Astrocyte (in vitro differentiated cells and primary cell): ENCODE measurements around the gene AGTR1. TPM values are rescaled to one million over a fixed set of nuclear protein-coding genes. Genes with fewer than 3 reads are reported as not detected.

Experiments
- DNase-seq: peaks from one replicate; pipeline ENCODE4 v3.0.0-alpha.2; 2010; ENCODE audit warnings: low read depth
- FAIRE-seq: peaks from 2 replicates; lab custom pipeline; 2011; peaks lifted over from hg19 to GRCh38; lab: Jason Lieb, UNC
- H2AFZ ChIP-seq: 2 replicates; pipeline ENCODE4 v1.6.0; 2012; ENCODE audit warnings: low read depth, low read length, inconsistent platforms
- H3K27ac ChIP-seq: 2 replicates; pipeline ENCODE4 v1.5.1; 2011; ENCODE audit warnings: low read depth, low read length, inconsistent platforms
- H3K27me3 ChIP-seq: 2 replicates; pipeline ENCODE4 v1.6.0; 2011; ENCODE audit warnings: low read length, inconsistent platforms; ENCODE audit not compliant: insufficient read depth
- H3K36me3 ChIP-seq: 2 replicates; pipeline ENCODE4 v1.5.1; 2011; ENCODE audit warnings: low read length, inconsistent platforms; ENCODE audit not compliant: insufficient read depth
- H3K4me1 ChIP-seq: 2 replicates; pipeline ENCODE4 v1.5.1; 2011; ENCODE audit warnings: low read length, inconsistent platforms; ENCODE audit not compliant: insufficient read depth
- H3K4me2 ChIP-seq: 2 replicates; pipeline ENCODE4 v1.6.0; 2012; ENCODE audit warnings: low read length, inconsistent platforms
- H3K4me3 ChIP-seq: 2 replicates; pipeline ENCODE4 v1.5.1; 2011; ENCODE audit warnings: low read depth, mild to moderate bottlenecking, low read length, inconsistent platforms; ENCODE audit not compliant: insufficient read depth
- H3K79me2 ChIP-seq: 2 replicates; pipeline ENCODE4 v1.6.0; 2012; ENCODE audit warnings: mild to moderate bottlenecking, low read length, inconsistent platforms; ENCODE audit not compliant: insufficient read depth
- H3K9ac ChIP-seq: 2 replicates; pipeline ENCODE4 v1.6.0; 2012; ENCODE audit warnings: mild to moderate bottlenecking, low read length, inconsistent platforms
- H3K9me3 ChIP-seq: 2 replicates; pipeline ENCODE4 v1.5.1; 2012; ENCODE audit warnings: low read depth, mild to moderate bottlenecking, low read length, inconsistent platforms; ENCODE audit not compliant: insufficient read depth
- H4K20me1 ChIP-seq: 2 replicates; pipeline ENCODE4 v1.6.0; 2012; ENCODE audit warnings: low read length, inconsistent platforms; ENCODE audit not compliant: insufficient read depth
- H3K27ac Mint-ChIP-seq: one replicate; pipeline ENCODE4 v1.8.0; 2021; ENCODE audit warnings: mild to moderate bottlenecking, mixed read lengths; ENCODE audit not compliant: unreplicated experiment
- H3K27me3 Mint-ChIP-seq: one replicate; pipeline ENCODE4 v1.8.0; 2021; ENCODE audit warnings: low read depth, mixed read lengths; ENCODE audit not compliant: unreplicated experiment
- H3K36me3 Mint-ChIP-seq: one replicate; pipeline ENCODE4 v1.8.0; 2021; ENCODE audit warnings: low read depth, mixed read lengths; ENCODE audit not compliant: unreplicated experiment
- H3K4me1 Mint-ChIP-seq: one replicate; pipeline ENCODE4 v1.8.0; 2021; ENCODE audit warnings: low read depth, mixed read lengths; ENCODE audit not compliant: unreplicated experiment
- H3K4me3 Mint-ChIP-seq: one replicate; pipeline ENCODE4 v1.8.0; 2021; ENCODE audit warnings: mild to moderate bottlenecking, moderate library complexity, mixed read lengths; ENCODE audit not compliant: unreplicated experiment
- H3K9me3 Mint-ChIP-seq: one replicate; pipeline ENCODE4 v1.8.0; 2021; ENCODE audit warnings: mild to moderate bottlenecking, mixed read lengths; ENCODE audit not compliant: unreplicated experiment
- CTCF ChIP-seq: IDR thresholded peaks from 2 replicates; pipeline ENCODE4 v1.5.1; 2011; ENCODE audit warnings: low read depth, mild to moderate bottlenecking, inconsistent platforms, low read length, moderate library complexity; ENCODE audit not compliant: insufficient read depth
- EZH2 ChIP-seq: IDR thresholded peaks from 2 replicates; pipeline ENCODE4 v1.6.1; 2012; ENCODE audit warnings: mild to moderate bottlenecking, low read length, inconsistent platforms; ENCODE audit not compliant: insufficient read depth
- total RNA-seq: library from RNA; stranded (reverse); gene quantifications from 2 replicates; pipeline ENCODE4 v1.2.1, GENCODE V29; 2021

Gene AGTR1
- total RNA-seq, 1 donor from 2014 or later = 0.61 TPM

GRCh38 chr3:148718982-148719862 is 21.5 kb downstream of the AGTR1 start:
- no peaks in the 10 kb centered on the region for H3K9me3 ChIP-seq
- H4K20me1 ChIP-seq = no peaks in the 10 kb centered on the region
- no peaks in the 10 kb centered on the region for H3K9me3 Mint-ChIP-seq
- no peak overlapping the region for H3K27ac ChIP-seq
- no peak overlapping the region for H3K4me3 ChIP-seq
- H3K36me3 ChIP-seq = no peaks in the 10 kb centered on the region
- H3K4me1 Mint-ChIP-seq = peaks cover 19% of the 10 kb centered on the region
- no peaks in the 10 kb centered on the region for H3K27me3 Mint-ChIP-seq
- no peak overlapping the region for H2AFZ ChIP-seq
- DNase-seq (no peak), FAIRE-seq (no peak)
- no peaks in the 10 kb centered on the region for H3K4me1 ChIP-seq
- no peak for TF ChIP-seq EZH2
- peak; percentile 42 for TF ChIP-seq CTCF
- no peak overlapping the region for H3K27ac Mint-ChIP-seq
- H3K36me3 Mint-ChIP-seq = no peaks in the 10 kb centered on the region
- H3K9ac ChIP-seq = no peak overlapping the region
- no peak overlapping the region for H3K4me2 ChIP-seq
- no peaks in the 10 kb centered on the region for H3K79me2 ChIP-seq
- no peaks in the 10 kb centered on the region for H3K27me3 ChIP-seq
- no peak overlapping the region for H3K4me3 Mint-ChIP-seq

- no peak for FAIRE-seq
- no peak for DNase-seq
- no peaks in the 10 kb centered on the region for H3K36me3 Mint-ChIP-seq
- H3K4me3 Mint-ChIP-seq = no peak overlapping the region
- Histone ChIP-seq H3K9me3 (no peaks in the 10 kb centered on the region), H3K79me2 (no peaks in the 10 kb centered on the region), H2AFZ (no peak overlapping the region), H3K4me1 (no peaks in the 10 kb centered on the region), H3K27me3 (no peaks in the 10 kb centered on the region), H3K27ac (no peak overlapping the region), H3K9ac (no peak overlapping the region), H4K20me1 (no peaks in the 10 kb centered on the region), H3K4me2 (no peak overlapping the region), H3K4me3 (no peak overlapping the region), H3K36me3 (no peaks in the 10 kb centered on the region)
- no peak overlapping the region for H3K27ac Mint-ChIP-seq
- no peaks in the 10 kb centered on the region for H3K9me3 Mint-ChIP-seq
- H3K4me1 Mint-ChIP-seq = peaks cover 22% of the 10 kb centered on the region
- no peak for TF ChIP-seq EZH2
- TF ChIP-seq CTCF = no peak
- H3K27me3 Mint-ChIP-seq = no peaks in the 10 kb centered on the region
Observed at GRCh38 chr3:148720873-148721272, 23.2 kb downstream of the AGTR1 start.

- FAIRE-seq (peak; percentile 94), DNase-seq (peak; percentile 91)
- Mint-ChIP-seq H3K27ac (peak overlapping the region; percentile 90), H3K36me3 (no peaks in the 10 kb centered on the region), H3K4me3 (no peak overlapping the region), H3K9me3 (no peaks in the 10 kb centered on the region), H3K27me3 (no peaks in the 10 kb centered on the region), H3K4me1 (peaks cover 22% of the 10 kb centered on the region)
- Histone ChIP-seq H2AFZ (peak overlapping the region; percentile 48), H3K9ac (peak overlapping the region; percentile 7), H3K27me3 (no peaks in the 10 kb centered on the region), H3K79me2 (no peaks in the 10 kb centered on the region), H3K4me1 (no peaks in the 10 kb centered on the region), H3K4me2 (peak overlapping the region; percentile 70), H3K4me3 (no peak overlapping the region), H3K9me3 (no peaks in the 10 kb centered on the region), H3K27ac (peak overlapping the region; percentile 50), H4K20me1 (no peaks in the 10 kb centered on the region), H3K36me3 (no peaks in the 10 kb centered on the region)
- TF ChIP-seq EZH2 (no peak), CTCF (no peak)
Observed at GRCh38 chr3:148723631-148724030, 25.9 kb downstream of the AGTR1 start.
